Uterus (tissue), 4 donors: Measurements from ENCODE around the gene ARVCF. TPM values are rescaled to one million over a fixed set of nuclear protein-coding genes. Genes with fewer than 3 reads are reported as not detected.

Experiments used
- DNase-seq, 2 donors: peaks; one replicate each; pipeline ENCODE4 v3.0.0-alpha.2; 2019 to 2020
- H3K27ac ChIP-seq, 2 donors: fragments of 200-600 bp; sonication (generic); 1 replicate in 1 of 2; 2 replicates in 1 of 2; pipeline ENCODE4 v1.5.1; 2016 to 2018
- H3K27me3 ChIP-seq, 2 donors: fragments of 200-600 bp; sonication (generic); one replicate each; pipeline ENCODE4 v1.5.1; 2018 to 2019; ENCODE audit warnings: control low read depth in 1 of 2
- H3K36me3 ChIP-seq, 2 donors: fragments of 200-600 bp; sonication (generic); one replicate each; pipeline ENCODE4 v1.5.1; 2019; ENCODE audit warnings: control low read depth in 1 of 2
- H3K4me1 ChIP-seq, 2 donors: fragments of 200-600 bp; sonication (generic); one replicate each; pipeline ENCODE4 v1.5.1; 2018 to 2019; ENCODE audit warnings: control low read depth in 1 of 2
- H3K4me3 ChIP-seq, 2 donors: fragments of 200-600 bp; sonication (generic); 1 replicate in 1 of 2; 2 replicates in 1 of 2; pipeline ENCODE4 v1.5.1; 2018 to 2019; ENCODE audit warnings: mild to moderate bottlenecking in 1 of 2
- H3K9me3 ChIP-seq, 2 donors: fragments of 200-600 bp; sonication (generic); one replicate each; pipeline ENCODE4 v1.5.1; 2019; ENCODE audit warnings: control low read depth in 1 of 2
- POLR2A ChIP-seq, 2 donors: fragments of 450-650 bp; IDR thresholded peaks; one replicate each; pipeline ENCODE4 v1.6.1; 2016; ENCODE audit warnings: antibody characterized with exemption in 2 of 2, mild to moderate bottlenecking in 1 of 2, moderate library complexity in 1 of 2
- intact Hi-C: fragments of 100-400 bp; cut with DNase I; formaldehyde crosslinking; loops from one replicate; pipeline ENCODE4 v1.15.1; 2023; ENCODE audit warnings: low total_unique reads
- total RNA-seq, 4 donors: library from RNA; depleted of rRNA in 3 of 4; stranded (reverse); fragments of >200 nt in 3 of 4; gene quantifications; one replicate each; pipeline versions ENCODE4 v1.1.0 to v1.2.4, GENCODE V29; 2014 to 2023
- TF ChIP-seq, protein P1 (sequence below), 4 experiments: fragments of 200-600 bp in 2 of 4; fragments of 450-650 bp in 2 of 4; sonication (generic) in 2 of 4; IDR thresholded peaks; one replicate each; pipeline ENCODE4 v1.5.1; 2016 to 2019; ENCODE audit warnings: antibody characterized with exemption in 4 of 4, mild to moderate bottlenecking in 2 of 4, moderate library complexity in 1 of 4
- donor health status: DM: yes; HTN: yes; CAD: no.

ARVCF gene
- total RNA-seq, 4 donors from 2014 or later = 1.5 to 43.4 (median 16.6) TPM

DNA sequence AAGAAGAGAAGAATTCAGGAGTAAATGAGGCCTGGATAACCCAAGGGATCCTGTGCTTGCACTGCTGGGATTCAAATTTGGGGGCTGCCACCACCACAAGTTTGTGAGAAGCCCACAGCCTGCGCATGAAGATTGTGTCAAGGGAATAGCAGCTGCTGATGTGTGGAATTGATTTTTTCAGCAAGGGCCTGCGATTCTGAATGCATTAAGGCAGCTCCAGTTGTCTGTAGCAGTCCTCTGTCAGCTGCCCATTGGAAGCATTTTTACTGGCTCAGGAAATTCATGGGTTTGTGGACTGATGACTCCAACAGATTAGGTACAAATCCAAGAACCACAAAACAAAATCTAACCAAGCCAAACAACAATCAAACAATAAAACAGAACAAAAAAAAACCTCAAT is 14.0 kb downstream of the ARVCF start:
- Histone ChIP-seq H3K4me1 (no peaks in the 10 kb centered on the region), H3K27ac (no peak overlapping the region), H3K9me3 (peaks cover 0 to 12% of the 10 kb centered on the region in 2 donors), H3K4me3 (no peak overlapping the region), H3K27me3 (no peaks in the 10 kb centered on the region), H3K36me3 (no peaks in the 10 kb centered on the region)
- no peak for DNase-seq
- intact Hi-C loops = no loop called here
- TF ChIP-seq, protein P1, sequence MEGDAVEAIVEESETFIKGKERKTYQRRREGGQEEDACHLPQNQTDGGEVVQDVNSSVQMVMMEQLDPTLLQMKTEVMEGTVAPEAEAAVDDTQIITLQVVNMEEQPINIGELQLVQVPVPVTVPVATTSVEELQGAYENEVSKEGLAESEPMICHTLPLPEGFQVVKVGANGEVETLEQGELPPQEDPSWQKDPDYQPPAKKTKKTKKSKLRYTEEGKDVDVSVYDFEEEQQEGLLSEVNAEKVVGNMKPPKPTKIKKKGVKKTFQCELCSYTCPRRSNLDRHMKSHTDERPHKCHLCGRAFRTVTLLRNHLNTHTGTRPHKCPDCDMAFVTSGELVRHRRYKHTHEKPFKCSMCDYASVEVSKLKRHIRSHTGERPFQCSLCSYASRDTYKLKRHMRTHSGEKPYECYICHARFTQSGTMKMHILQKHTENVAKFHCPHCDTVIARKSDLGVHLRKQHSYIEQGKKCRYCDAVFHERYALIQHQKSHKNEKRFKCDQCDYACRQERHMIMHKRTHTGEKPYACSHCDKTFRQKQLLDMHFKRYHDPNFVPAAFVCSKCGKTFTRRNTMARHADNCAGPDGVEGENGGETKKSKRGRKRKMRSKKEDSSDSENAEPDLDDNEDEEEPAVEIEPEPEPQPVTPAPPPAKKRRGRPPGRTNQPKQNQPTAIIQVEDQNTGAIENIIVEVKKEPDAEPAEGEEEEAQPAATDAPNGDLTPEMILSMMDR (IDR thresholded peaks at IDR 0.05) = no peak
- no peak for TF ChIP-seq POLR2A (IDR thresholded peaks at IDR 0.05)

DNA sequence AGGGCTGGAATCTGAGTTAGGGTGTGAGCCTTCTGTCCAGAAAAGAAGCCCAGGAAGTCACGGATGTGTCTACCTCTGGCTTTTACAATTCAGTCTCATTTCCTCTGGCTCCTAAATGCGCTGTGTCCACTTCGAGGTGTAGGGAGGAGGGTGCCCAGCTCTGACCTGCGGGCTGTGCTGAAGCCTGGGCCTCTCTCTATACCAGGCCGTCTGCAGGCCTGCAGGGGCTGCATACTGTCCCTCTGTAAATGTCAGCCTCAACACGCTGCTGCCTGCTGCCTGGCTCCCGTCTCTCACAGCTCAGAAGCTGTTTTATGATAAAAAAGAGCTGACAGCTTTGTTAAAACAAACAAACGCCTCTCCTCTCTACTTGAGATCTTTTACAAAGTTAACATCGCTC is 14.5 kb downstream of the ARVCF start:
- H3K27ac ChIP-seq = no peak overlapping the region

DNA sequence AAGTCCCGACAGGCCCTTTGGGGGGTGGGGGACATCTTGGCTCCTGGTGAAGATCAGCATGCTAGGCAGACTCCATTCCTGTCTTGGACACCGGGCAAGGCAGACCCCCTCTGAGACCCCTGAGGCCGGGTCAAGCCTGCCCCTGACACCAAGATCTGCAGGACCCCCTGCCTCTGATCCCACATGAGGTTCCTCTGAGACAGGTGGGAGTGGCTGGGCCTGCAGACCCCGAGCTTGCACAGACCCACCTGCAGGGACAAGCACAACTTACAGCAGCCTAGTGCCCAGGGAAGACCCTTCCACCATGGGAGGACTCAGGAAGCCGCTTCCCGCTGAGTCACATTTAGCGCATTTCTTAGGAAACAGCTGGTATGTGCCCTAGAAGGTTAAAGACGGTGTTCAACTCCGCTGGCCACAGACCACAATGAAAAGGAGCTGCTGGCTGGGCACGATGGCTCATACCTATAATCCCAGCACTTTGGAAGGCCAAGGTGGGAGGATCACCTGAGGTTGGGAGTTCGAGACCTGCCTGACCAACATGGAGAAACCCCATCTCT is 15.5 kb downstream of the ARVCF start:
- H3K27ac ChIP-seq = no peak overlapping the region
- H3K4me1 ChIP-seq = no peaks in the 10 kb centered on the region

More for the DNA sequence above, 14.5 kb downstream of the ARVCF start:
- intact Hi-C loops = no loop called here
- Histone ChIP-seq H3K36me3 (no peaks in the 10 kb centered on the region), H3K4me3 (no peak overlapping the region), H3K4me1 (no peaks in the 10 kb centered on the region), H3K9me3 (peaks cover 0 to 12% of the 10 kb centered on the region in 2 donors), H3K27me3 (no peaks in the 10 kb centered on the region)
- no peak for DNase-seq
- TF ChIP-seq, protein P1 (IDR thresholded peaks at IDR 0.05) = no peak
- TF ChIP-seq POLR2A (IDR thresholded peaks at IDR 0.05) = no peak

DNA sequence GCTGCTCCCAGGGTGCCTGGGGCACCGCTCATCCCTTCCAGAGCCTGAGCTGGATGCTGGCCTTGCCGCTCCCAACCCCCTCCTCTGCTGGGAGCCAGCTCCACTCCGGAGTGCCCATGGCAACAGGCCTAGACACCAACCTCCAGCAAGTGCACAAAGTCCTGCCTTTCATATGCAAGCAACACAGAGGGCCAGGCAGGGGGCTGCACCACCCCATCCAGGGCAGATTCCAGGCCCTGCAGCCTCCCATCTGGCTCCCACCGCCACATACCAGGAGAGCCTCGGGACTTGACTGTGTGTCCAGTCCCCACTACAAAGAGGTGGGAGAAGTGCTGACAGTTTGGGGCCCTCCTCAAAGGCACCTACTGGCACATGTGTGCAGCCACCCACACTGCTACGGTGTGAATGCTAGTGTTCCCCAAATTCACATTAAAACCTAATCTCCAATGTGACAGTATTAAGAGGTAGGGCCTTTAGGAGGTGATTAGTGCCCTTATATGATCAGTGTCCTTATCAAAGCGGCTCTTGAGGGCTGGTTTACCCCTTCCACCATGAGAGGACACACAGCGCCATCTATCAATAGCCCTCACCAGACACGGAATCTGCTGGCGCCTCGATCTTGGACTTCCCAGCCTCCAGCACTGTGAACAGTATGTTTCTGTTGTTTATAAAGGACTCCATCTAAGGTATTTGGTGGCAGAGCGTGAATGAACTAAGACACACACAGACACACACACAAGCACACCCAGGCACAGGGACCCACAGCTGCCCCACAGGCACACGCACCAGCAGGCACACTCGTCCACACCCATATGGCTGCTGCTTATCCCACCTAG is 16.2 kb downstream of the ARVCF start:
- intact Hi-C loops = no loop called here
- Histone ChIP-seq H3K4me3 (no peak overlapping the region), H3K4me1 (peaks cover 0 to 5% of the 10 kb centered on the region in 2 donors), H3K9me3 (peaks cover 0 to 12% of the 10 kb centered on the region in 2 donors), H3K27me3 (no peaks in the 10 kb centered on the region), H3K27ac (no peak overlapping the region), H3K36me3 (no peaks in the 10 kb centered on the region)
- no peak for DNase-seq
- TF ChIP-seq POLR2A (IDR thresholded peaks at IDR 0.05) = no peak
- TF ChIP-seq, protein P1 (IDR thresholded peaks at IDR 0.05) = no peak

More for the DNA sequence above, 15.5 kb downstream of the ARVCF start:
- no peak for DNase-seq
- no peaks in the 10 kb centered on the region for H3K36me3 ChIP-seq
- H3K4me3 ChIP-seq = no peak overlapping the region
- peaks cover 0 to 12% of the 10 kb centered on the region in 2 donors for H3K9me3 ChIP-seq
- intact Hi-C loops = no loop called here
- H3K27me3 ChIP-seq = no peaks in the 10 kb centered on the region
- no peak for TF ChIP-seq POLR2A (IDR thresholded peaks at IDR 0.05)
- TF ChIP-seq, protein P1 (IDR thresholded peaks at IDR 0.05) = no peak
